Measurements from ENCODE around the gene ZNF669.
A peak's percentile ranks its signal among the peaks of the same experiment; 100 is the strongest.
"Not testable (repeated sequence)": the region's sequence is repeated elsewhere in the genome, so short reads cannot be mapped to it uniquely, and the experiment has no call there.

The ZNF669 gene

DNA sequence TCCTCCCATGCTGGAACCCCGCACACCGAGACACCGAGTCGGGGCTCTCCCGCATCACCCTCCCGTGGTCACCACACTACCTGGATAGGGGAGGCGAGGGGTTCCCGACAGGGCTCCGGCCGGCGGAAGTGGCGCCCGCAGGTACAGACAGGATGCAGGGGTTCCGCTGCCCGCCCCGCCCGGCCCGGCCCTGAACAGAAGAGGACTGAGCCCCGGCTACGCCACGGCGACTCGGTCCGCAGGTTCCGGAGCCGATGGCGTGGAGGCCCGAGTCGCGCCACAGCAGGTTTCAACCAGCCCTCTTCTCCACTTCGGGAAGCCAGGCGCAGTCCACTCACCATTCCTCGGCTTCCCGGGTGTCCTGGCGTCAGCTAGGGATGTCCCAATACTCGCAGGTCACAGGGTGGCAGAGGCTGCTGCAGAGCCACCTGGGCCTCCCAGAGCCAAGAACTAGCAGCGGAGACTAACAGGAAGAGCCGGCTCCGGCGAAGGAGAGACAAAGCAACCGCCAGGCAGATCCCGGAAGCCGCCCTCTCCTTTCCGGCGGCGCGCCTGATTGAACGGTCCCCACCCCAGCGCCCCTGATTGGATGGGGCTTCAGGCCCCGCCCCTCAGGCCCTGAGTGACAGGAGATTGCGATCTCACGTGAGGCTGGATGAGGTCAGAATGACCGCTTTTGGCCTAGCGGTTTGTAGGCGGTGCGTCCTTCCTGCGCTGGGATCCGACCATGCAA lies at the start of gene ZNF669:
Gene ZNF669, minus strand, starts transcription at position 498 of the 733 bp plus-strand sequence. Its CDS starts 157 bp downstream, at position 341.
- peak; percentile 96 for DNase-seq

DNA sequence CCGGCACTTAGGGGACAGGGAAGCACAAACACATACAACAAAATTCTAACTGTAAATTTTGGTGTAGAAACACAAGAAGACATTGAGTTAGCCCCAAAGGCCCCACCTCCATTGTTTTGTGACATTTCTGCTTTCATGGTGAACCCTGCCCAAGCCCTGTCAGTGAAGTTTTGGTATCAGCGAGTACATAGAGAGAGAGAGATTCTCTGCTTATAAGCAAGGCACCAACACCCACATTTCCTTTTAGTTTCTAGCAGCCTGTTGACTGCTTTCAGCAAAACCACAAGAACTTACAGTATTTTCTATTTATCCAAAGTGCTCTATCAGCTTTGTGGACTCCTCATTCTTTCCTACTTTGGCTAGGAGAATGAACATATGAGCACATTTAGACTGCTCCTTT lies 43.6 kb upstream of the ZNF669 start:
- DNase-seq = no peak

DNA sequence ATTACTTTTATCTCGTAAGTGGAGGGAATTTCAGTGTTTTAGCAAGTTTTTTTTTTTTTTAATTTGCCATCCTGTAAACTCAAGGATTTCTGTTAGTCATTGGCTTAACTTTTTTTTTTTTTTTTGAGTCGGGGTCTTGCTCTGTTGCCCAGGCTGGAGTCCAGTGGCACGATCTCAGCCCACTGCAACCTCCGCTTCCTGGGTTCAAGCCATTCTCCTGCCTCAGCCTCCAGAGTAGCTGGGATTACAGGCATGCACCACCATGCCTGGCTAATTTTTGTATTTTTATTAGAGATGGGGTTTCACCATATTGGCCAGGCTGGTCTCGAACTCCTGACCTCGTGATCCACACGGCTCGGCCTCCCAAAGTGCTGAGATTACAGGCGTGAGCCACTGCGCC lies 43.0 kb upstream of the ZNF669 start:
- not testable (repeated sequence) for DNase-seq

DNA sequence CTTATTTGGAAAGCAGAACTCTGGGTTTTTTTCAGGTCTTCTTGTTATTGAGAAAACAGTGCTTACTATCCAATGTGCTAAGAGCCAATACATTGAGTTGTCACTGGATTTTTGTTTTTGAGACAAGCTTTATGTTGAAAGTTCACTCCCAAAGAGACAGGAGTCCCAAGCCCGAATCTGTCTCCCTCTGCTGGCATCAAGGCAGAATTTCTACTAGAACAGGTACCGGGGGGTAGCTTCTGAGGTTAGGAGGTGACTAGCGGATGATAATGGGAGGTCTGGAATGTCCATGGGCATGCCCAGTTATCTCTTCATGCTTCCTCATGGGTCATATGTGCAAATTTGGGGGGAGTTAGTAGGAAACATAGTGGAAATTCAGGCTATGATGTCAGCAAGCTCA lies 42.5 kb upstream of the ZNF669 start:
- DNase-seq = no peak

DNA sequence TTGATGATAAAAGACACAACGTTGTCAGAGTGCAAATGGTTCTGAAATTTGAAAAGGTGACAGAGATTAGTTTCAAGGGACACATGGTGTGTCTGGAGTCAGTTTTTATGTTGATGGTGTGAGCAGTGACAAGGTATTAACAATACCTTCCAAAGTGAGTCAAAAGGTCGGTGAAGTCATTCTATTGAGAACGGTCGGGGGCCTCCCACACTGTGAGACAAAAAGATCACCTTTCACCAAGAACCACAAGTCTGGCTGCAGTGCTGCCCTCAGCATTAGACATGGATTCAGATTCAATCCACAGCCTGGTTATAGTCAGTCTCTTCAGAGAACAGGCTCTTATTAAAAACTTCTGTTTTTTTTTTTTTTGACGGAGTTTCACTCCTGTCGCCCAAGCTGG lies 41.1 kb upstream of the ZNF669 start:
- DNase-seq = no peak

DNA sequence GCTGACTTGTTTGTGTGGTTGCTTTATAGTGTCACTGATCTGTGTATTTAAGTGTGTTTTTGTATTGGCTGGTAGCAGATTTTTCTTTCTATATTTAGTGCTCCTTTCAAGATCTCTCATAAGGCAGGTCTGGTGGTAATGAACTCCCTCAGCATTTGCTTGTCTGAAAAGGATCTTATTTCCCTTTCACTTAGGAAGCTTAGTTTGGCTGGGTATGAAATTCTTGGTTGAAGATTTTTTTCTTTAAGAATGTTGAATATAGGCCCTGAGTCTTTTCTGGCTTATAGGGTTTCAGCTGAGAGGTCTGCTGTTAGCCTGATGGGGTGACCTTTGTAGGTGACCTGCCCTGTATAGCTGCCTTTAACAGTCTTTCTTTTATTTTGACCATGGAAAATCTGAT lies 35.4 kb upstream of the ZNF669 start:
- not testable (repeated sequence) for DNase-seq

DNA sequence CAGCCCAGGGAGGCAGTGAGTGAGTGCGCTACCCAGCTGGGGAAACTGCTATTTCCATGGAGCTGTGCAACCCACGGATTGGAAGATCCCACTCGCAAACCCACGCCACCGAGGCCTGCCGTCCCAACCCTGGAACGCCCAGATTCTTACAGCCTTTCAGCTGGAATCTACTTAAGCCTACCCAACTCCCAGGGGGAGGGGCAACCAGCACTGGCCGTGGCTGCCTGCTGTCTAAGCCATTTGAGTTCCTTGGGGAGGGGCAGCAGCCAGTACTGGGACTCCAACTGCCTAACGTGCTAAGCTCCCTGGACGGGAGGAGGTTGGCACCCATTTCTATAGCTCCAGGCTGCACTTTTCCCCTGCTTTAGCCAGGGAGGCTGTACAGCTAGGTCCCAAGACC lies 27.1 kb upstream of the ZNF669 start:
- DNase-seq = no peak

DNA sequence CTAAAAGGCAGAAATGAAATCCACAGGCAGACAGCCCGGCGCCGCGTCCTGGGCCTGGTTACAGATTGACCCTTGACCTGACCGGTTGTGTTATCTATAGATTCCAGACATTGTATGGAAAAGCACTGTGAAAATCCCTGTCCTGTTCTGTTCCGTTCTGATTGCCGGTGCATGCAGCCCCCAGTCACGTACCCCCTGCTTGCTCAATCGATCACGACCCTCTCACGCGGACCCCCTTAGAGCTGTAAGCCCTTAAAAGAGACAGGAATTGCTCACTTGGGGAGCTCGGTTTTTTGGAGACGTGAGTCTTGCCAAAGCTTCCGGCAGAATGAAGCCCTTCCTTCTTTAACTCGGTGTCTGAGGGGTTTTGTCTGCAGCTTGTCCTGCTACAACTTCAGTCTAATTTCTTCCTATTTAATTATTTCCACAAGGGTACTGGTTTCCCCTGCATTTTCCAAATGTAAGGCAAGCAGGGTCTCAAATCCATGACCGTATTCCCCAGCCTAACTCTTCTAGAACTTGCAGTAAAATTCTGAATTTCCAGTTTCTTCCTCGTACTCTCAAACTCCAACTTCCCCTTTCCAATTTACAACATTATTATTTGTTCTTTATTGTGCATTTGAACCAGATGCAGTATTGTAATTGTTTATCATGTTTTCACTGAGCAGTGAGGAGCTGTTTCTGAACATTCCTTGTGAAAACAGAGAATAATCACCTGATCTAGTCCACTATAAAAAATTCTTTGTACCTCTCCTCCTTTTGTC lies 23.5 kb upstream of the ZNF669 start:
- not testable (repeated sequence) for DNase-seq

DNA sequence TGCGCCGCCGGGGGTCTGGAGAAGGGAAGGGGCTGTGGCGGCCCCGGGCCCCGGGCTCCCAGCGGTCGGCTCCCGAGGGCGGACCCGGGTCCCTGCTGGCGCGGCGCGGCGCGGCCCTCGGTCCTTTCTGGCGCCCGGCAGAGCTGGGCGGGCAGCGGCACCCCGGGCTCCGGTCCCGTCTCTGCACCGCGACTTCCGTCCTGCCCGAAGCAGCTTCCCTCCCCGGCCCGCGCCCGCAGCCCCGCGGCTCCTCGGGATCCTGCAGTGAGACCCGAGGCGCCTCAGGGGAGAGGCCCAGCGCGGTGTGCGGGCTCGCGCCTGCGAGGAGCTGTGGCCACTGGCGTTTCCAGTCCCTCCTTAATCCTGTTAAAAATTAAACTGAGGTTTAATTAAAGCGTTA lies 22.4 kb upstream of the ZNF669 start:
- DNase-seq = not testable (repeated sequence)

DNA sequence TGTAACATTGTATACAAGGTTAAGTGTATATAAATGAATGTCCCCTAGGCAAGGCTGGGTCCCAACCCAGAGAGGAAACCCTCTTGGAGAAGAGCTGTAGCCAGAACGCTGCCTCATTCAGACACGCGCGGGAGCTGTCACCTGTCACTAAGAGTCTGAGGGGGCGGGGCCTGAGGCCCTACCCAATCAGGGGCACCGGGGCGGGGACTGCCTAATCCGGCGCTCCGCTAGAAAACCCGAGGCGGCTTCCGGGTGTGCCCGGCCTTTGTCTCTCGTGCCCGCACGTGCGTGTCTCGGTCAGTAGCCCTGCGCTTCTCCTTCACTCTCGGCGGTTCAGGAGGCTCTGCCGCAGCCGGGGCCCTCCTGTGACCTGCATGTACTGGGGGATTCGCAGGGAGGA lies 22.0 kb upstream of the ZNF669 start:
- not testable (repeated sequence) for DNase-seq

DNA sequence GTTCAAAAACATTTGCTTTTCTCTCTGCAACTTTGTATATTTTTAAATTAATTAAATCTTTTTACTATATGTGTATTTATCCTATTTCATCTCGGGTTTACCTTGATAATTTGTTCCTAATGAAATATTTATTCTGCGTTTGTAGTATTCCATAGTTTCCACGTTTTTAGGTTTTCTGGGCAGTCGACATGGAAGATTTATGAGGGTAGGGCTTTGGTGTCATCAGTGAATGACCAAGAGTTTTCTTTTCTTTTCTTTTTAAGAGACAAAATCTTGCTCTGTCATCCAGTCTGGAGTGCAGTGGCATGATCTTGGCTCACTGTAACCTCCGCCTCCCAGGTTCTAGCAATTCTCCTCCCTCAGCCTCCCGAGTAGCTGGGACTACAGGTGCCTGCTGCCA lies 17.2 kb upstream of the ZNF669 start:
- DNase-seq = no peak

DNA sequence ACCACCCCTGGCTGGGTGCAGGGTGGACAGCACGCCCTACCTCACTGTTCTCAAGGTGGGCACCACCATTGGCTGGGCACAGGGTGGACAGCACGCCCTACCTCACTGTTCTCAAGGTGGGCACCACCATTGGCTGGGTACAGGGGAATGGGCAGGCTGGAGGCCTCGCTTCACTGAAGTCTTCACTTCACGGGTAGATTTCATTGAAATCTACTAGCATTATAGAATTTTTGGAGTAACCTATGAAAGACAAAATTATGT lies 16.2 kb upstream of the ZNF669 start:
- DNase-seq = not testable (repeated sequence)

DNA sequence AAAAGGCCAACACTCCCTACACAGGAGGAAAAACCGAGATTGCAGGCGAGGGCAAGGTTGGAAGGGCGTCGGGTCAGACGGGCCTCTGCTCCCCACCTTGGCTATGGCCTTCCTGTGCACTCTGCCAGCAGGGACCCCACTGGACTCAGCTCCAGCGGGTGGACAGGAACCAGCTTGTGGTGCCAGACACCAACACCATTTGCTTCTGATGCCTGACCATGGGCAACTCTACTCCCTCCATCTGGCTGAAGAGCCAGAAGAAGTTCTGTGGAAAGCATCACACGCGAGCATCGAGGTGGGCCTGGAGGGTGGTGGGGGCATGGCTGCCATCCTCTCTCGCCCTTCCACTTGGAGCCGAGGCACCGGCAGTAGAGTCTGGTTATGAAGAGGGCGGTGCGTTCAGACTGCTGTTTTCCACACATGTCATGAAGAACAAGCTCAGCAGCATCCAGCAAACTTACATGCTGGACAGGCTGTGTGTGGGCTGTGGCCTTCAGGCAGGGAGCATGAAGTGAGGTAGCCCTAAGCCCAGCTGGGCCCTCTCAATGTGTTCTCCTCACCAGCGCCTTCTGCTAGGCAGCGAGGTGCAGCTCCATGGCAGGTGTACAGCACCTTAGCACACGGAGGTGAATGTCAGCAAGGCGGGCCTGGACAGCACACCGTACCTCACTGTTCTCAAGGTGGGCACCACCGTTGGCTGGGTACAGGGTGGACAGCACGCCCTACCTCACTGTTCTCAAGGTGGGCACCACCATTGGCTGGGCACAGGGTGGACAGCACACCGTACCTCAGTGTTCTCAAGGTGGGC lies 15.6 kb upstream of the ZNF669 start:
- DNase-seq = no peak

DNA sequence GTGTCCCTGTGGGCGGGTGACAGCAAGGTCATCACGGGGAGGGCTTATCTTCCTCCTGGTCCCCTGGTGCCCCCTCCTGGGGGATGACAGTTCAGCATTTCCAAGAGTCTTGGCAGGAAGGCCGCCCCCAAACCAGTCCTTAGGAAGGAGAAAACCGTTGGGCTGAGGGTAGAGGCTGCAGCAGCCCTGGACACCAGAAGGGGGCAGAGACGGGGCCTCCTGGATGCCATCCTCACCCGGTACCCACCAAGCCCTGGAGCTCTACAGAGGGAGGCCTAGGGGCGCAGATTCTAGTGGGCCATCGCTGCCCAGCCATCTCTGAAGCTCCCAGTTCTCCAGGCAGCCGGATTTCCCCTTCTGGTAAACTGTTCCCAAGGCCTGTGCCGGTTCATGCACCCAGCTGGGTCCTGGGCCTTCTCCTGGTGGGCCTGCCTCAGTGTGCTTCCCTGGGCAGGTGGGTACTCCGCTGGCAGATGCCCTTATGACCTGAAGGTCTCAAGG lies 14.8 kb upstream of the ZNF669 start:
- DNase-seq = peak; percentile 61

DNA sequence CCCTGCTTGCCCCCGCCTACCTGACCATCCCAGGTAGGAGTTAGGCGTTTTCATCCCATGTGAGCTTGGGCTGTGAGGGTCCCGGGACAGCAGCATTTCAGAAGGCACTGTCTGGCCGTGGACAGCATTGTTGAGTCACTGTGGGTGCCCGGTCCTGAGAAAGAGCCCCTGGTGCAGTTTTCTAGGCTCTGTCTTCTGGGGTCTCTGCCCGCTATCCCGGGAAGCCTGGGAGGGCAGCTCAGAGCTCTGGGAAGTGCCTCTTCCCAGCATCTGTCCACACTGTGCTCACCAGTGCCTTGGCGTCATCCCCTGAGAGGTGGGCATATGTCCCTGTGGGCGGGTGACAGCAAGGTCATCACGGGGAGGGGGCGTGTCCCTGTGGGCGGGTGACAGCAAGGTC lies 11.4 kb upstream of the ZNF669 start:
- DNase-seq = no peak

DNA sequence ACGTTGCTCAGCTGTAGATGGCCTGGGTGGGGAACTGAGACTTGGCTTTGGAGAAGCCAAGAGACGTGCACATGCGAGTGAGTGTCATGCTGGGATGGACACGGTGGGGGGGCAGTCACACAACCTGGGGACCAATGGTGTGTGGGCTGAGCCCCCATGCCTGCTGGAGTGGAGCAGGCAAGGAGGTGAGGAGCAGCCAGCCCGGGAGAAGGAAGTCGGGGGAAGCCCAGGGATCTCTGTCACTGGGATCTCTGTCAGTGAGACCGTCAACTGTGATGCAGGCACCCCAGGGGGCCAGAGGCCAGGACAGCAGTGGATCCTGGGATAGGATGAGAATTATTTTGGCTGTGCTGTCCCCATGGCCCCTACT lies 11.0 kb upstream of the ZNF669 start:
- no peak for DNase-seq

DNA sequence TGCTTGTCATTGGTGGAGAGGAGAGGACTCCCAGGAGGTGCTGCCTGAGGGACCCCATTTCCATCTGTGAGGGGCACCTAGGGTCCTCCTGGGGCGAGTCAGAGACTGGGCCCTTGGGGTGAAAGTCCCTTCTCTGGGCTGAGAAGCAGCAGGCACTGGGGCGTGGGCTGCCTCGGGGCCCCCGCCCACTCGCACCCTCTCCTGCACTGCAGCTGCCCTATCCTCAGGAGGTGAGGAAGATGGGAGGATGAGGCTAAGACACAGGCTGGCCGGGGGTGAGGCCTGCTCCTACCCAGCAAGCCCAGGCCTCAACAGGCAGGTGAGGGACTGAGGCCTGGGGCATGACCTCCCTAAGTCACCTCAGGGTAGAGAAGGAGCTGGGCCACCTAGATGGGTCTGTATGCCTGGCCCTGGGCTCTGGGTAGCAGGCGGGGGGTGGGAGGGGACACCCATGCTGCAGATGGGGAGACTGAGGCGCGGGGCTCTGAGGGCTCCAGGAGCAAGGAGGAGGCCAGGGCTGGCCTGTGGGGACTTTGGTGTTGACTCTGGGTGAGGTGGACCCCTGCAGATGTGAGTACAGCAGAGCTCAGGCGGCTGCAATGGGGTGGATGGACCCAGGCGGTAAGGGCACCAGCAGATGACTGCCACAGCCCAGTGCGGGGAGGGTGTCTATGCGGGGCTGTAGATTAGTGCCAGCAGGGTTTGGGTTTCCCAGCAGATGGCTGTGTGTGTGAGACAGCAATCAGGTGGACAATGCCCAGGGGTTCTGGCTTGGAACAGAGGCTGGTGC lies 10.4 kb upstream of the ZNF669 start:
- no peak for DNase-seq

DNA sequence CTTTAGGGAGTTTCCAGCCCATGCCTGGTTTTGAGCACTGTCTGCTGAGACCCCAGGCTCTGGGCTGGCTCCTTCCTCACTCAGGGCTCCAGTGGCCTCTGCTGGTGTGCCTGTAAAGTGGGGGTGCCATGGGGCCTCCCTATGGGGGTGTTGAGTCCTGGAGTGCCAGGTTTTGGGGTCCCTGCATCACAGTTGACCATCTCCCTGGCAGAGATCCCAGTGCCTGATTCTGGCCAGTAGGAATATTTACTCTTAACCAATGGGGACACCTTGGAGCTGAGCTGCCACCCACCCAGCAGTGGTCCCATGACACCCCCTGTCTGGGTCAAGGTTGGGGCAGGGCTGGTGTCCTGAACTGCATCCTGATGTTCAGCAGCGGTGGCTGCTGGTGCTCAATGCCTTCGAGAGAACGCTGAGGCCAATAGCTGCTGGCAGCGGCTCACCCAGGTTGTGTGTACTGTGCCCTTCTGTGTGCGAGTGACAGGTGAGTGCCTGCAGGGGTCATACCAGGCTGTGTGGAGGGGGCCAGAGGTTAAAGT lies 9.6 kb upstream of the ZNF669 start:
- no peak for DNase-seq

DNA sequence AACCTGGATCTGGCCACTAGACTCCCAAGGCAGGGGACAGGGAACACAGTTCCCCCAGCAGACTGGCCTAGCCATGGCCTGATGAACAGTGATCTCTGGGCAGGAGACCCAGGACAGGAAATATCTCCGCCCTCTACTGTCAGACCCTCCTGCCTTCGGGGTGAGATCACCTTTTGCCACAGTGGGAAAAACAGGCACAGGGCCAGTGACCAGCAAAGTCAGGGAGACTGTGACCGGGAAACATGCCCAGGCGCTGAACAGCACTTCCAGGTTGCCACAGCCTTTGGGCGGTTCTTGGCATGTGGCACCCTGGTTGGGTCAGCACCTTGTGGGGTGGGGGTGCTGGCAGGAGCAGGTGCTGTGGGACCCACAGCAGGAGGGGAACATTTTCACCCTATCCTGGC lies 8.9 kb upstream of the ZNF669 start:
- no peak for DNase-seq

DNA sequence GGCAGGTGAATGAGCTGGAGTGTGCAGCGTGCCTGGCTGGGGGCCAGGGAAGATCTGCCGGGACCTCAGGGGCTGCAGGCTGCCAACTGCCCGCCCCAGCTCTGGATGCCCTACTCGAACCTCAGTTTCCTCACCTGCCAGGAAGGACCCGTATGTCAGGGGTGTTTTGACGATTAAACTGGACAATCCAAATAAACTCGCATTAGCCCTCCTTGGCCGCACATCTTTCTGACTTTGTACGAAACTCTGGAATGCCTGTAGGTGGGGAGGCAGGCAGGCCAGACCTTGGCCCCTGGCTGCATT lies 8.3 kb upstream of the ZNF669 start:
- DNase-seq = no peak

DNA sequence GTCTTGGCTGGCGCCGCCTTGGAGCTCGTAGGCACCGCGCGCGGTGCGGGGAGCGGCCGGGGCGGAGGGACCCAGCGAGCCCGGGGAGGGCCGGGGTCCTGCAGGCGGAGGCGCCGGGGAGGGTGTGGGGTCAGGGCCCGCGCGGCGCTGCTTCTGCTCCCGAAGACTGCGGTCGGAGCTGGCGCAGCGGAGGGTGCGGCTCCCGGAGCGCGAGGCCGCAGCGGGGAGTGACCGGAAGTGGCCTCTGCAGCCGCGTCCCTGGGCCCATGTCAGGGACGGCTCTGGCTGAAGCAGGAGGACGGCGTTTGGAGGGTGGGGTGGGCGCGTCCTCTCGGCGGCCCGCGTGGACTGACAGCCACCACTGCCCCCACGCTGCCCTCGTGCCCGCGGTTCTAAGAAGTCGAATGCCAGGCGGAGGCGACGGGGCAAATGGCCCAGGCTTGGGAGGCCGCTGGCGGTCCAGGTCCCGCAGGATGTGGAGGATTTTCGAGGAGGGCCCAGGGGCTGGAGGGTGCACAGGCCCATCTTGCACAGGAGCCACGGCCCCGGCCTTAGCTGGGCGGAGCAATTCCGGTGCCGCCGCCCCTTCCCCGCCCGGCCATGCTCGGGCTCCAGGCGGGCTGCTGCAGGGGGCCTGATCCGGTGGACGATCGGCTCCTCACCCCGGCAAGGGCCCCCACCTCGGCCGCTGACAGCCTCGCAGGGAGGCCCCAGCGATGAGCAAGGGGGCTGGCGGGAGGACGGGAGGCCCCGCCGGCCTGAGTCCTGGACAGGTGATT lies 7.7 kb upstream of the ZNF669 start:
- DNase-seq = no peak

DNA sequence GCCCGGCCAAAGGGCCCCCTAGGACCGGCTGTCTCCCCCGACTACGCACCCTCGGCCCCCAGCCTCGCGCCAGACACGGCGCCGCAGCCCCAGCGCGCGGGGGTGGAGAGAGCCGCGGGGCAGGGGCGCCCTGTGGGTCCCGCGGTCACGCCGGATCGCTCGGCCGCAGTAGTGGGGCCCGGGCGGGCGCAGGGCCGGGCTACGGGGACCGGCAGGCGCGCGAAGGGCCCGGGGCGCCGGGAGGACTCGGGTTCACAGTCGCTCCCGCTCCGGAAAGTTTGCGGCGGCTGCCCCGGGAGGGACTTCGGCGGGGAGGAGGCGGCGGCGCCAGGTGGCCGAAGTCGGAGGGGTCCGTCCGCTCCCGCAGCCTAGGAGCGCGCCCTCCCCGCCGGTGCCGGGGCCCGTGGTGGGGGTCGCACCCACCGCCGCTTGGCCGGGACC lies 7.1 kb upstream of the ZNF669 start:
- DNase-seq = peak; percentile 18
